SK-N-SH (cell line): ENCODE measurements around the gene CCNA2. TPM values are rescaled to one million over a fixed set of nuclear protein-coding genes. Genes with fewer than 3 reads are reported as not detected.

Source experiments
- CTCF ChIA-PET: fragments of 300-600, 350-600 bp; formaldehyde crosslinking; extraction: SDS; loops from one replicate; lab custom pipeline; 2021; lab: Yijun Ruan, JAX
- POLR2A ChIA-PET: fragments of 350-600 bp; sonication (Branson Sonifier 250); formaldehyde crosslinking; extraction: SDS; loops from one replicate; lab custom pipeline; 2020; ENCODE audit warnings: antibody characterized with exemption, inconsistent platforms; lab: Yijun Ruan, JAX
- DNase-seq: peaks from one replicate; pipeline ENCODE4 v3.0.0; 2012
- H2AFZ ChIP-seq: fragments of 200-600 bp; sonication (generic); 2 replicates; pipeline ENCODE4 v1.8.1; 2016; ENCODE audit warnings: antibody characterized with exemption, mild to moderate bottlenecking, low read depth
- H3F3A ChIP-seq: fragments of 200-600 bp; sonication (generic); replicated peaks from 2 replicates; pipeline ENCODE3; 2016; ENCODE audit warnings: antibody characterized with exemption, mild to moderate bottlenecking; ENCODE audit not compliant: insufficient read depth
- H3K27ac ChIP-seq, 2 experiments: fragments of 200-500 bp in 1 of 2; fragments of 200-600 bp in 1 of 2; sonication (Bioruptor generic) in 1 of 2; sonication (generic), shearing (Covaris generic) in 1 of 2; 2 replicates each; pipeline versions ENCODE4 v1.5.1 to v1.6.1; 2014 to 2016; ENCODE audit warnings: low read depth in 2 of 2, inconsistent platforms in 1 of 2, low read length in 1 of 2, mild to moderate bottlenecking in 1 of 2, mixed read lengths in 1 of 2
- H3K27me3 ChIP-seq: fragments of 200-600 bp; sonication (generic), shearing (Covaris generic); 2 replicates; pipeline ENCODE4 v1.6.1; 2016; ENCODE audit warnings: mixed run types; ENCODE audit not compliant: insufficient read depth
- H3K36me3 ChIP-seq, 2 experiments: fragments of 200-500 bp in 1 of 2; fragments of 200-600 bp in 1 of 2; sonication (Bioruptor generic) in 1 of 2; sonication (generic) in 1 of 2; replicated peaks in 1 of 2; 2 replicates each; pipeline versions ENCODE3 to v1.5.1; 2014 to 2016; ENCODE audit warnings: low read length in 1 of 2, mild to moderate bottlenecking in 1 of 2; ENCODE audit not compliant: insufficient read depth in 2 of 2, control insufficient read depth in 1 of 2
- H3K4me1 ChIP-seq, 2 experiments: fragments of 200-500 bp in 1 of 2; fragments of 200-600 bp in 1 of 2; sonication (Bioruptor generic) in 1 of 2; sonication (generic), shearing (Covaris generic) in 1 of 2; 2 replicates each; pipeline versions ENCODE4 v1.5.1 to v1.6.1; 2014 to 2016; ENCODE audit warnings: low read depth in 1 of 2, low read length in 1 of 2, mixed run types in 1 of 2; ENCODE audit not compliant: insufficient read depth in 2 of 2, control insufficient read depth in 1 of 2
- H3K4me2 ChIP-seq: fragments of 200-600 bp; sonication (generic), shearing (Covaris generic); 2 replicates; pipeline ENCODE4 v1.6.1; 2017; ENCODE audit warnings: mixed run types
- H3K4me3 ChIP-seq, 2 experiments: fragments of 200-500 bp in 1 of 2; fragments of 200-600 bp in 1 of 2; sonication (Bioruptor generic) in 1 of 2; sonication (generic), shearing (Covaris generic) in 1 of 2; 2 replicates each; pipeline versions ENCODE4 v1.5.1 to v1.8.1; 2014 to 2016; ENCODE audit warnings: low read depth in 2 of 2, inconsistent platforms in 1 of 2, low read length in 1 of 2, mild to moderate bottlenecking in 1 of 2, mixed read lengths in 1 of 2, moderate library complexity in 1 of 2
- H3K79me2 ChIP-seq: fragments of 200-600 bp; sonication (generic); 2 replicates; pipeline ENCODE4 v1.8.1; 2017; ENCODE audit warnings: mild to moderate bottlenecking; ENCODE audit not compliant: insufficient read depth
- H3K9ac ChIP-seq: fragments of 200-600 bp; sonication (generic); 2 replicates; pipeline ENCODE4 v1.6.1; 2017; ENCODE audit warnings: mixed run types
- H3K9me2 ChIP-seq: fragments of 200-600 bp; sonication (generic); 2 replicates; pipeline ENCODE4 v1.6.1; 2017; ENCODE audit warnings: mixed run types
- H3K9me3 ChIP-seq: fragments of 200-600 bp; sonication (generic); 2 replicates; pipeline ENCODE4 v1.6.1; 2017; ENCODE audit warnings: mixed run types, mild to moderate bottlenecking, moderate library complexity
- H4K20me1 ChIP-seq: fragments of 200-600 bp; sonication (generic); 2 replicates; pipeline ENCODE4 v1.6.1; 2017; ENCODE audit warnings: mild to moderate bottlenecking, mixed run types; ENCODE audit not compliant: insufficient read depth
- ELF1 ChIP-seq: IDR thresholded peaks from 2 replicates; pipeline ENCODE4 v1.4.0; 2012
- EP300 ChIP-seq, 2 experiments: IDR thresholded peaks; 2 replicates each; pipeline versions ENCODE4 v1.4.0 to v1.6.1; 2012; ENCODE audit warnings: borderline replicate concordance in 1 of 2, low read depth in 1 of 2, low read length in 1 of 2
- FOXJ3 ChIP-seq: sonication (generic); formaldehyde crosslinking; IDR thresholded peaks from 2 replicates; pipeline ENCODE4 v1.5.1; 2020; ENCODE audit warnings: mild to moderate bottlenecking, missing genetic modification reagents
- FOXM1 ChIP-seq: IDR thresholded peaks from 2 replicates; pipeline ENCODE4 v1.4.0; 2012; ENCODE audit warnings: low read depth, mild to moderate bottlenecking
- GABPA ChIP-seq: IDR thresholded peaks from 2 replicates; pipeline ENCODE4 v1.4.0; 2012; ENCODE audit warnings: low read depth, mild to moderate bottlenecking
- IRF3 ChIP-seq: fragments of 150-350 bp; IDR thresholded peaks from 2 replicates; pipeline ENCODE4 v1.6.1; 2016; ENCODE audit warnings: mild to moderate bottlenecking, low read depth, low read length
- JUND ChIP-seq: IDR thresholded peaks from 2 replicates; pipeline ENCODE4 v1.4.0; 2012
- MXI1 ChIP-seq: IDR thresholded peaks from 2 replicates; pipeline ENCODE4 v1.6.1; 2012; ENCODE audit warnings: mild to moderate bottlenecking, low read depth, low read length, improper control_type of control experiment
- RAD21 ChIP-seq: IDR thresholded peaks from 2 replicates; pipeline ENCODE4 v1.6.1; 2012; ENCODE audit warnings: mild to moderate bottlenecking, low read length
- RXRA ChIP-seq: IDR thresholded peaks from 2 replicates; pipeline ENCODE4 v1.4.0; 2012; ENCODE audit warnings: low read depth, mild to moderate bottlenecking, borderline replicate concordance
- TCF12 ChIP-seq: IDR thresholded peaks from 2 replicates; pipeline ENCODE4 v1.4.0; 2012
- TEAD4 ChIP-seq: IDR thresholded peaks from 2 replicates; pipeline ENCODE4 v1.4.0; 2012; ENCODE audit warnings: mild to moderate bottlenecking, borderline replicate concordance; ENCODE audit not compliant: insufficient read depth
- WGBS: methylation state at CpG from one replicate; pipeline ENCODE4 v1.1.6; 2017; ENCODE audit warnings: low lambda C conversion rate; 5-methylcytosine and 5-hydroxymethylcytosine counted together
- polyA plus RNA-seq, 3 experiments: library from polyadenylated mRNA; depleted of rRNA; stranded (reverse); fragments of >200 nt; gene quantifications; 2 replicates each; pipeline ENCODE4 v1.2.3, GENCODE V29; 2012
- TF ChIP-seq, protein P1 (sequence below): fragments of 200-600 bp; sonication (generic); IDR thresholded peaks from 2 replicates; pipeline ENCODE4 v1.6.1; 2017; ENCODE audit warnings: antibody characterized with exemption, mild to moderate bottlenecking, moderate library complexity

CCNA2 gene
- polyA plus RNA-seq, 1 of the 3 experiments (the other 2 are of a cell fraction), result 23.8 TPM

DNA sequence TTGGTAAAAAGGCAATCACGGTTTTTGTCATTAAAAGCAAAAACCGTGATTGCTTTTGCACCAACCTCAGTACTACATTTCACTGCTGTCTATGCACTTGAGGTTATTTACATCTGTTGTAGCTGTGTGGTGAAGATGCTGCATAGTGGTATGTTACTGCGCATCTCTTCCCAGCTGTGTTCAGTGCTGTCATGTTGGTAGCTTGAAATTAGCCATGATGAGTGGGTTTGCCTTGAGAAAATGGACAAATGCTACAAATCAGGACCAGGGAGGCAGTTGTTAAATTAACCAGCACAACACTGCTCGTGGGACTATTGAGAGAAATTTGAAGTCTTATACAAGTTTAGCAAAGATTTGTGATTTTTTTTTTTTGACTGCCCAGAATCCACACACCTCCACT, 56.5 kb downstream of the CCNA2 start:
- no peaks in the 10 kb centered on the region for H3K27me3 ChIP-seq
- no peak for DNase-seq
- no peaks in the 10 kb centered on the region for H3K9me3 ChIP-seq
- no peaks in the 10 kb centered on the region; a peak in 1 of 4 replicates for H3K4me1 ChIP-seq
- TF ChIP-seq JUND, result no peak
- no peak for TF ChIP-seq TCF12
- TF ChIP-seq FOXJ3 (CRISPR knock-in tag), result no peak
- TF ChIP-seq RAD21, result no peak
- TF ChIP-seq ELF1, result no peak
- TF ChIP-seq, protein P1, sequence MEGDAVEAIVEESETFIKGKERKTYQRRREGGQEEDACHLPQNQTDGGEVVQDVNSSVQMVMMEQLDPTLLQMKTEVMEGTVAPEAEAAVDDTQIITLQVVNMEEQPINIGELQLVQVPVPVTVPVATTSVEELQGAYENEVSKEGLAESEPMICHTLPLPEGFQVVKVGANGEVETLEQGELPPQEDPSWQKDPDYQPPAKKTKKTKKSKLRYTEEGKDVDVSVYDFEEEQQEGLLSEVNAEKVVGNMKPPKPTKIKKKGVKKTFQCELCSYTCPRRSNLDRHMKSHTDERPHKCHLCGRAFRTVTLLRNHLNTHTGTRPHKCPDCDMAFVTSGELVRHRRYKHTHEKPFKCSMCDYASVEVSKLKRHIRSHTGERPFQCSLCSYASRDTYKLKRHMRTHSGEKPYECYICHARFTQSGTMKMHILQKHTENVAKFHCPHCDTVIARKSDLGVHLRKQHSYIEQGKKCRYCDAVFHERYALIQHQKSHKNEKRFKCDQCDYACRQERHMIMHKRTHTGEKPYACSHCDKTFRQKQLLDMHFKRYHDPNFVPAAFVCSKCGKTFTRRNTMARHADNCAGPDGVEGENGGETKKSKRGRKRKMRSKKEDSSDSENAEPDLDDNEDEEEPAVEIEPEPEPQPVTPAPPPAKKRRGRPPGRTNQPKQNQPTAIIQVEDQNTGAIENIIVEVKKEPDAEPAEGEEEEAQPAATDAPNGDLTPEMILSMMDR, result no peak
- no peak for TF ChIP-seq EP300 (IDR thresholded peaks at IDR 0.05; ENCODE audit: borderline replicate concordance in 1 of 2, low read depth in 1 of 2, low read length in 1 of 2)
- TF ChIP-seq FOXM1, result no peak
- no peak for TF ChIP-seq GABPA
- TF ChIP-seq IRF3, result no peak
- TF ChIP-seq RXRA, result no peak
- no peak for TF ChIP-seq MXI1
- TF ChIP-seq TEAD4, result no peak
- H2AFZ ChIP-seq, result no peak overlapping the region
- no peaks in the 10 kb centered on the region for H4K20me1 ChIP-seq
- H3F3A ChIP-seq, result peaks cover 3% of the 10 kb centered on the region
- POLR2A ChIA-PET, result no interaction called here
- 61% methylated on average over 4 of the region's 4 CpGs for WGBS
- CTCF ChIA-PET, result no interaction called here
- no peaks in the 10 kb centered on the region for H3K9me2 ChIP-seq
- H3K9ac ChIP-seq, result no peak overlapping the region
- no peak overlapping the region for H3K4me3 ChIP-seq
- no peak overlapping the region for H3K27ac ChIP-seq
- H3K79me2 ChIP-seq, result no peaks in the 10 kb centered on the region
- no peaks in the 10 kb centered on the region for H3K36me3 ChIP-seq
- H3K4me2 ChIP-seq, result no peak overlapping the region

Other genes with a start within 250 kb of the CCNA2 start
- gene ANXA5, start 126.9 kb downstream of the CCNA2 start, polyA plus RNA-seq (2012; rRNA removed), result 379 and 420 TPM in 2 replicates
- gene SMIM43, start 58.7 kb downstream of the CCNA2 start, polyA plus RNA-seq (2012; rRNA removed), result 37.2 and 59.1 TPM in 2 replicates
- 38.8 and 49.5 TPM in 2 replicates for gene EXOSC9, start 22.6 kb downstream of the CCNA2 start, polyA plus RNA-seq (2012; rRNA removed)
- gene BBS7, start 46.6 kb upstream of the CCNA2 start, polyA plus RNA-seq (2012; rRNA removed), result 24.3 and 27.3 TPM in 2 replicates
- gene TRPC3, start 128.2 kb upstream of the CCNA2 start, polyA plus RNA-seq (2012; rRNA removed), result not detected in 2 replicates